Activated CD4-positive, alpha-beta memory T cell treated with anti-CD3 and anti-CD28 coated beads, Interleukin-2, amount 10 ng/mL, durations not matched to agents 7 days and 5 days (primary cell): ENCODE results near the gene FRMD4B. TPM values are rescaled to one million over a fixed set of nuclear protein-coding genes. Genes with fewer than 3 reads are reported as not detected.

Experiments used
- CTCF ChIA-PET: fragments of 350-600 bp; sonication (Branson Sonifier 250); formaldehyde crosslinking; loops from one replicate; lab custom pipeline; 2021; ENCODE audit warnings: antibody characterized with exemption, inconsistent platforms; lab: Charles Lee
- POLR2A ChIA-PET: fragments of 350-600 bp; sonication (Branson Sonifier 250); formaldehyde crosslinking; loops from one replicate; lab custom pipeline; 2021; ENCODE audit warnings: antibody characterized with exemption; lab: Charles Lee
- DNase-seq: peaks from one replicate; pipeline ENCODE4 v3.0.0-alpha.2; 2020
- H3K27ac Mint-ChIP-seq: one replicate; pipeline ENCODE4 v1.8.0; 2021; ENCODE audit warnings: mild to moderate bottlenecking, mixed read lengths
- H3K27me3 Mint-ChIP-seq: one replicate; pipeline ENCODE4 v1.8.0; 2021; ENCODE audit warnings: mixed read lengths
- H3K36me3 Mint-ChIP-seq: one replicate; pipeline ENCODE4 v1.8.0; 2021; ENCODE audit warnings: low read depth, mixed read lengths
- H3K4me1 Mint-ChIP-seq: one replicate; pipeline ENCODE4 v1.8.0; 2021; ENCODE audit warnings: mixed read lengths
- H3K4me3 Mint-ChIP-seq: one replicate; pipeline ENCODE4 v1.8.0; 2021; ENCODE audit warnings: mild to moderate bottlenecking, mixed read lengths
- H3K9me3 Mint-ChIP-seq: one replicate; pipeline ENCODE4 v1.8.0; 2021; ENCODE audit warnings: mixed read lengths
- total RNA-seq, 2 experiments: library from RNA; stranded (reverse); gene quantifications; one replicate each; pipeline ENCODE4 v1.2.3, GENCODE V29; 2021

FRMD4B gene
- total RNA-seq, 2 experiments from 2014 or later: 69.5 to 72.4 TPM

DNA sequence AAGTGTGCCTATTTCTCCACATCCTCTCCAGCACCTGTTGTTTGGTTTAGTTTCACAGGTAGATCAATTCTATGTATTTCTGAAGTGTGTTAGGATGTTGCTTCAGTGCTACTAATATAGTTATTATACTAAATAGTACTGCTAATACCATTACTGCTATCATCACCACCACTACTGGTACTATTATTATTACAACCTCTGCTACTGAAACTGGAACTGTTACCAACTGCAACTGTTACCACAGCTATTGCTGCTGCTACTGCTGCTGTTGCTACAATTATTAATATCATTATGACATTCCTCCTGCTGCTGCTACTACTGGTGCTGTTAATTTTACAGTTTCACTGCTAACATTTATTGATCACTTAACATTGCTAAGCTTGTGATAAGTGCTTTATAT, 255.2 kb downstream of the FRMD4B start:
- no peaks in the 10 kb centered on the region for H3K9me3 Mint-ChIP-seq
- POLR2A ChIA-PET: interaction anchor here (0.6 kb wide), 1 partner anchor 121 kb away, joined by 4 read pairs; no protein-coding TSS in a partner anchor
- H3K4me3 Mint-ChIP-seq: no peak overlapping the region
- H3K4me1 Mint-ChIP-seq: no peaks in the 10 kb centered on the region
- no peak overlapping the region for H3K27ac Mint-ChIP-seq
- peaks cover 5% of the 10 kb centered on the region for H3K27me3 Mint-ChIP-seq
- no peak for DNase-seq
- CTCF ChIA-PET: interaction anchor here (0.6 to 1.0 kb wide), 2 partner anchors 9 to 33 kb away, joined by 3 read pairs; no protein-coding TSS in a partner anchor
- no peaks in the 10 kb centered on the region for H3K36me3 Mint-ChIP-seq

DNA sequence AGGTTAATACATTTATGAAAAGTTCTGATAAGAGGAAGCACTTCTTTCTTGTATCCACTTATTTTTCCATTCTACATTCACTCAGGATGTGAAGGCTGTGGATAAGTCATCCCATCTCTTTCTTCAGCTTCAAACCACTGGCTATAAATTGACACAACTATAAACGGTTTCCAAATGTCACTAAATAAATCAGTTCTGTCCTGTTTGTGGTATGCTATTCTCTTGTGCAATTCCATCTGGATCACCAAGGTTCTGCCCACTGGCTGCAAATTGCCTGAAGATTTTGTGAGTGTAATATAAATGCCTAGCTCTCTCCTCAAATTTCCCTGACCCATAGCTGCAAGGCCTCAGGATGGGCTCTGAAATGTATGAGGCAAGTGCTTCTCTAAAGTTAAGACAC, 256.4 kb downstream of the FRMD4B start:
- H3K27ac Mint-ChIP-seq: no peak overlapping the region
- H3K9me3 Mint-ChIP-seq: no peaks in the 10 kb centered on the region
- ChIA-PET CTCF (no interaction called here), POLR2A (no interaction called here)
- H3K4me3 Mint-ChIP-seq: no peak overlapping the region
- no peaks in the 10 kb centered on the region for H3K4me1 Mint-ChIP-seq
- no peak for DNase-seq
- no peaks in the 10 kb centered on the region for H3K36me3 Mint-ChIP-seq
- peaks cover 5% of the 10 kb centered on the region for H3K27me3 Mint-ChIP-seq

DNA sequence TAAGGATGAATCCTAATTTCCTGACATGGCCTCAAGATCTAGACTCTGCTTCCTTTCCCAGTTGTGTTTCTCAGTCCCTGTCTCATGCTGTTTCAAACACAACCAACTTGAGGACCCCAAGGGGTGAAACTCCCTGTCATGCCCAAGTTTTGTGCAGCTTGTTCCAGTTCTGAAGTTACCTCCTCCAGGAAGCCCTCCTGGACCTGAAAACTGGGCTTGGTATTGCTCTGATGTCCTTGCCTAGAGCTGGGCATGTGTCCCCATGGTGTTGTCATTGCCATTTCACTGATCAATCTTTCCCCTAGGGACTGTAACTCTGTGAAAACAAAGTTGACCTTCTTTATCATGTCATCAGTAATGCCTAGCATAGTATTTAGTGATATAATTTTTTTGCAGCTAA, 257.4 kb downstream of the FRMD4B start:
- Mint-ChIP-seq H3K4me1 (no peaks in the 10 kb centered on the region), H3K4me3 (no peak overlapping the region), H3K36me3 (no peaks in the 10 kb centered on the region), H3K27ac (no peak overlapping the region), H3K9me3 (no peaks in the 10 kb centered on the region), H3K27me3 (peaks cover 5% of the 10 kb centered on the region)
- ChIA-PET POLR2A (no interaction called here), CTCF (no interaction called here)
- no peak for DNase-seq

DNA sequence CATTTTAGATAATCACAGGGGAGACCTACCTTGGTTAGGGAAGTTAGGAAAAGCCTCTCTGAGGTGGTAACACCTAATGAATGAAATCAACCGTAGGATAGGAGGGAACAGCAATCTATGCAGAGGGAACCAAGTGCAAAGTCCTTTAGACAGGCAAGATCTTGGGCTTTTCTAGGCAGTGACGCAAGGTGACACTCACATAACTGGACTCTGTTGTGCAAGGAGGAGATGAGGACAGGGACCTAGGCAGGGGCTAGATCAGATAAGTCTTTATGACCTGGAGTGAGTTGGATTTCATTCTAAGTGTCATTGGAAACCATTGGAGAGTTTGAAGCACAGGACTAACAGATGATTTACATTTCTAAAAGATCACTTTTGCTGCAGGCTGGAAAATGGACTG, 258.9 kb downstream of the FRMD4B start:
- no peaks in the 10 kb centered on the region for H3K4me1 Mint-ChIP-seq
- H3K27me3 Mint-ChIP-seq: peaks cover 5% of the 10 kb centered on the region
- H3K9me3 Mint-ChIP-seq: no peaks in the 10 kb centered on the region
- no peaks in the 10 kb centered on the region for H3K36me3 Mint-ChIP-seq
- ChIA-PET CTCF (interaction anchor here (0.7 kb wide), 1 partner anchor 12 kb away, joined by 3 read pairs; no protein-coding TSS in a partner anchor), POLR2A (no interaction called here)
- no peak overlapping the region for H3K27ac Mint-ChIP-seq
- no peak overlapping the region for H3K4me3 Mint-ChIP-seq
- DNase-seq: no peak

DNA sequence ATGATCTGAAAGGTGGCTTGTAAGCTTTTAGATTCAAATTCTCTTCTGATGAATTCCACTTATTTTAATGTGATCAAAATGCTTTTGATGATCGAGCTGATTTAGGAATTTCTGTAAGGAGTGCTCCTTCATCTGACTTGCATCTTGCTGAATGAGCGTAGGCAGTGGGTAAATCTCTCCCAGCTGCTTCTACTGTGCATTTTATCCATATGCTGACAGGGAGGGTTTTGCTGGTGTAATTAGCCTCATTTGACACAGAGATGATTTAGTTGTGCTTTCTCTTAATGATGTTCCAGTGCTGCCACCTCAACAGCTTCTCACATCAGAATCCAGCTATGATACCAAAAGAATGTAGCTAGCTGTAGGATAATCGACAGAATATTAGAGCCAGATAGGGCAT, 259.7 kb downstream of the FRMD4B start:
- Mint-ChIP-seq H3K36me3 (no peaks in the 10 kb centered on the region), H3K27me3 (peaks cover 5% of the 10 kb centered on the region), H3K4me1 (peaks cover under 1% of the 10 kb centered on the region), H3K4me3 (no peak overlapping the region), H3K27ac (no peak overlapping the region), H3K9me3 (no peaks in the 10 kb centered on the region)
- CTCF ChIA-PET: interaction anchor here (1.1 to 1.3 kb wide), 3 partner anchors 36 to 284 kb away, joined by 3 to 6 read pairs (median 5); no protein-coding TSS in a partner anchor
- DNase-seq: no peak
- POLR2A ChIA-PET: no interaction called here

DNA sequence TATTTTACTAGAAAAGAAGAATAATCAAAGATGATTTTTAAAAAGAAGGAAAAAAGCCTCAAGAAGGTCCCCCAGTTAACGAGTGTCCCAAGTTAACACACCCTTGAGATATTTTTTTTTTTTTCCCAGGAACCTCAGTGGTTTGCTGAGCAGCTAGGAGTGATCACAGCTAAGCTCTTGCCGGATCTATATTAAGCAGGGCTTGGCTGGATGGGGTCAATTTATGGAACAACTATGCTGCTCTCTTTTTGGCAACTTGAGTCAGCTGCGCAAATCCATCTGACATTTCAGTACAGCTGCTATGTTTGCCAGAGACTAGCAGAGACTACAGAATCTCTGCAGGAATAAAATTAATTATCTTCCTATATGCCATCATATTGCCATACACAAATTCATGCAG, 263.5 kb downstream of the FRMD4B start, which contains the start of gene LMOD3:
Gene LMOD3, minus strand, starts transcription at position 193 of the 400 bp plus-strand sequence. CDS start 209 bp downstream, outside the sequence.
- Mint-ChIP-seq H3K27ac (no peak within 1 kb of the TSS), H3K27me3 (peaks cover 5% of the 10 kb centered on the region), H3K9me3 (no peaks in the 10 kb centered on the region), H3K36me3 (no peaks in the 10 kb centered on the region), H3K4me1 (peaks cover 5% of the 10 kb centered on the region), H3K4me3 (no peak within 1 kb of the TSS)
- ChIA-PET POLR2A (no interaction called here), CTCF (interaction anchor here (0.6 to 4.6 kb wide), 5 partner anchors 17 to 287 kb away, joined by 3 to 58 read pairs (median 11); no protein-coding TSS in a partner anchor)
- DNase-seq: no peak

DNA sequence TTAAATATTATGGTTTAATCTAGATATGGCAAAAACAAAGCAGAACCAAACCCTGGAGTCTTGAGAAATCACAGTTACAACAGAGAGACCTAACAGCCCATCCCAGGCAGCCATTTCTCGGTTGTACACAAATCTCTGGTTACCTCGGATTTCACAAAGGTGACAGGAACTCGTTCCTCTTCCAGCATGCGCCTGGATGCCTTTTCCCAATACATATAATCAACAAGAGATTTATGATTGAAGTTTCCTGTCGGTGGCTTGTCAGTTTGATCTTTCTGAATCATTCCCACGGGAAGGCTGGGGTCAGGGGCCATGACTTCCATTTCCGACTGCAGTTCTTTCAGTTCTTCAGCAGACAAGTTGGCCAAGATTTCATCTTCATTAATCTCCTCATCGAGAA, 263.9 kb downstream of the FRMD4B start:
- Mint-ChIP-seq H3K36me3 (no peaks in the 10 kb centered on the region), H3K27ac (no peak overlapping the region), H3K27me3 (peaks cover 3% of the 10 kb centered on the region), H3K4me1 (peaks cover 5% of the 10 kb centered on the region), H3K4me3 (no peak overlapping the region), H3K9me3 (no peaks in the 10 kb centered on the region)
- DNase-seq: no peak
- POLR2A ChIA-PET: interaction anchor here (1.4 kb wide), 1 partner anchor 57 kb away, joined by 3 read pairs; no protein-coding TSS in a partner anchor
- CTCF ChIA-PET: interaction anchor here (0.6 to 5.0 kb wide), 17 partner anchors 9 to 303 kb away, joined by 3 to 58 read pairs (median 4); no protein-coding TSS in a partner anchor

DNA sequence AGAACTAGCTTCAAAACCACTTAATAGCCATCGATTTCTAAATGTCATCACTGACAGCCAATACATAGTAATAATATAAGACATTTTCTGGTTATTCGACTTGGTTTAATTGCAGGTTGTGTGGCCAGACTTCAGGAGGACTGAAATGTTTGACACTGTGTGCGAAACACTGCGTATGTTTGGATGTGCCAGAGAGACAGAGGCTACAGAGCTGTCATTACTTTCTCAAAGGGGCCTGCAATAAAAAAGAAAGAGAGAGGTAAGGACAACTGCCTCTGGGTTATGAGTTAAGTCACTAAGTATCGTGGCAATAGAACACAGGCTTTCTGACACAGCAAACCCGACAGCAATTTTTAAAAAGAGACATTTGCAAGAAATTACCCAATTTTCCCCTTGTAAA, 264.4 kb downstream of the FRMD4B start:
- H3K9me3 Mint-ChIP-seq: no peaks in the 10 kb centered on the region
- ChIA-PET POLR2A (interaction anchor here (1.1 to 1.4 kb wide), 2 partner anchors 57 to 185 kb away, joined by 3 read pairs; no protein-coding TSS in a partner anchor), CTCF (interaction anchor here (0.5 to 5.0 kb wide), 33 partner anchors 10 to 548 kb away, joined by 3 to 58 read pairs (median 4); partner anchors contain the start of gene EOGT)
- H3K27me3 Mint-ChIP-seq: no peaks in the 10 kb centered on the region
- H3K27ac Mint-ChIP-seq: no peak overlapping the region
- no peak overlapping the region for H3K4me3 Mint-ChIP-seq
- DNase-seq: no peak
- H3K4me1 Mint-ChIP-seq: peaks cover 5% of the 10 kb centered on the region
- no peaks in the 10 kb centered on the region for H3K36me3 Mint-ChIP-seq

DNA sequence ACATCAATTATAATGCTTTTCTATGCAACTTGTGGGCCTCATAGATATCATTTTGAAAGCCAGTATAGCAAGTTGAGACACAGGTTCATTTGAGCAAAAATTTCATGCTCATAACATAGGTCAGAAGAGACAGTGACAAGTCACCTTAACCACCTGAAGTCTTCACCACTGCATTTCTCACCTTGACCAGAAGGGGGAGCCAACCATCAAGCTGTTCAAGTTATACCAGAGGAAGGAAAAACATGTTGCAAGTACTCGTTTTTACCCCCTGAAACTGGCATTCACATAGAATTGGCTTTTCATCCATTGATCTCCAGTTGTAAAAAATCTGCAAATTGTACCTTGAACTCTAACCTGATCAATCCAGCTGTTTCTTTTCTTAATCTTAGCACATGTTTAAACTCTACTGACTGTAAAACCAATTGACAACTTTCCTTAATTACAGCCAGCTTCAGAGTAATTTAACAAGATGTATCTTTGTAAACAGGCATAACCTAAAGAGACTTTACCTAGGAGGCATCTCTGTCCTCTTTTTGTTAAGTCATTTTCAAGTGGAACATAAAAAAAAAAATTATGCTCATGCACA, 264.9 kb downstream of the FRMD4B start:
- ChIA-PET CTCF (interaction anchor here (0.5 to 5.0 kb wide), 36 partner anchors 10 to 549 kb away, joined by 3 to 58 read pairs (median 4); partner anchors contain the start of gene EOGT), POLR2A (interaction anchor here (1.1 to 1.4 kb wide), 2 partner anchors 56 to 185 kb away, joined by 3 read pairs; no protein-coding TSS in a partner anchor)
- no peak overlapping the region for H3K27ac Mint-ChIP-seq
- peaks cover 5% of the 10 kb centered on the region for H3K4me1 Mint-ChIP-seq
- no peak overlapping the region for H3K4me3 Mint-ChIP-seq
- H3K27me3 Mint-ChIP-seq: no peaks in the 10 kb centered on the region
- H3K9me3 Mint-ChIP-seq: no peaks in the 10 kb centered on the region
- no peaks in the 10 kb centered on the region for H3K36me3 Mint-ChIP-seq
- DNase-seq: peak; percentile 83
